Fibroblast of lung (primary cell): Measurements from ENCODE around the gene TMEM132D.

Experiments
- EZH2 ChIP-seq: IDR thresholded peaks from 2 replicates; pipeline ENCODE4 v1.5.1; 2012; ENCODE audit warnings: low read length, control low read depth, mild to moderate bottlenecking; ENCODE audit errors: missing control alignments
- TF ChIP-seq, protein P1 (sequence below), 2 donors: IDR thresholded peaks in 1 of 2; conservative IDR thresholded peaks in 1 of 2; 1 replicate in 1 of 2; 2 replicates in 1 of 2; pipeline ENCODE4 v1.5.1; 2011 to 2012; ENCODE audit warnings: low read length in 2 of 2, control low read depth in 1 of 2, inconsistent platforms in 1 of 2, low read depth in 1 of 2, mild to moderate bottlenecking in 1 of 2

DNA sequence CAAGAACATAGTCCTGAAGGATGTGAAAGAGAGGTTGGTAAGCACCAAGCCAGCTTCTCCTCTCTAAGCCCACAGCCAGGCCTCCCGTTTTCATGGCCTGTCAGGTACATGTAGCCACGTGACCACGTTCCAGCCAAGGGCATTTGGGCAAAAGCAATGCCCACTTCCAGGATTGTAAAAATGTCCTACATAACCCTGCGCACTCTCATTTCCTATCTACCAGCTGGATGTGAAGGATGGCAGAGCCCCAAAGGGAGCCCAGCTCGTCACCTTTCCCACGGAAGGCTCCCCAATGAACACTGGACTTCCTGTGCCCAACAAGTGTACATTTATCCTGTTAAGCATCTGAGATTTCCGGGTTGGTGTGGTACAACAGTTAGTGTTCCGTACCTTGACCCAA, 231.7 kb downstream of the TMEM132D start:
- TF ChIP-seq EZH2, result no peak
- TF ChIP-seq, protein P1, sequence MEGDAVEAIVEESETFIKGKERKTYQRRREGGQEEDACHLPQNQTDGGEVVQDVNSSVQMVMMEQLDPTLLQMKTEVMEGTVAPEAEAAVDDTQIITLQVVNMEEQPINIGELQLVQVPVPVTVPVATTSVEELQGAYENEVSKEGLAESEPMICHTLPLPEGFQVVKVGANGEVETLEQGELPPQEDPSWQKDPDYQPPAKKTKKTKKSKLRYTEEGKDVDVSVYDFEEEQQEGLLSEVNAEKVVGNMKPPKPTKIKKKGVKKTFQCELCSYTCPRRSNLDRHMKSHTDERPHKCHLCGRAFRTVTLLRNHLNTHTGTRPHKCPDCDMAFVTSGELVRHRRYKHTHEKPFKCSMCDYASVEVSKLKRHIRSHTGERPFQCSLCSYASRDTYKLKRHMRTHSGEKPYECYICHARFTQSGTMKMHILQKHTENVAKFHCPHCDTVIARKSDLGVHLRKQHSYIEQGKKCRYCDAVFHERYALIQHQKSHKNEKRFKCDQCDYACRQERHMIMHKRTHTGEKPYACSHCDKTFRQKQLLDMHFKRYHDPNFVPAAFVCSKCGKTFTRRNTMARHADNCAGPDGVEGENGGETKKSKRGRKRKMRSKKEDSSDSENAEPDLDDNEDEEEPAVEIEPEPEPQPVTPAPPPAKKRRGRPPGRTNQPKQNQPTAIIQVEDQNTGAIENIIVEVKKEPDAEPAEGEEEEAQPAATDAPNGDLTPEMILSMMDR (conservative IDR thresholded peaks at IDR 0.05 in 1 of 2, IDR thresholded peaks at IDR 0.05 in 1 of 2; ENCODE audit: low read depth in 1 of 2, low read length in 2 of 2), result no peak
